Psoas muscle (tissue), 8 donors: Measurements from ENCODE around the gene CAP2. TPM values are rescaled to one million over a fixed set of nuclear protein-coding genes. Genes with fewer than 3 reads are reported as not detected.
A peak's percentile ranks its signal among the peaks of the same experiment; 100 is the strongest.

Experiments
- ATAC-seq, 4 donors: fragments of 200-7000 bp; cut with Tn5 transposase; one replicate each; pipeline ENCODE4 v1.9.1; 2020; ENCODE audit warnings: moderate library complexity in 3 of 4, mild to moderate bottlenecking in 2 of 4
- DNase-seq, 2 donors: peaks; one replicate each; pipeline ENCODE4 v3.0.0-alpha.2; 2020
- H3K27ac ChIP-seq: fragments of 200-600 bp; one replicate; pipeline ENCODE4 v1.8.0; 2022
- H3K27me3 ChIP-seq, 3 donors: fragments of 200-600 bp in 1 of 3; one replicate each; pipeline versions ENCODE4 v1.6.1 to v1.8.0; 2013 to 2022; ENCODE audit warnings: low read length in 2 of 3, mild to moderate bottlenecking in 2 of 3, moderate library complexity in 1 of 3; ENCODE audit not compliant: insufficient read depth in 3 of 3
- H3K36me3 ChIP-seq, 2 donors: fragments of 200-600 bp in 1 of 2; one replicate each; pipeline versions ENCODE4 v1.6.1 to v1.8.0; 2013 to 2022; ENCODE audit warnings: low read depth in 1 of 2, mild to moderate bottlenecking in 1 of 2, moderate library complexity in 1 of 2; ENCODE audit not compliant: insufficient read depth in 1 of 2
- H3K4me1 ChIP-seq: fragments of 200-600 bp; one replicate; pipeline ENCODE4 v1.8.0; 2022
- H3K4me3 ChIP-seq: fragments of 200-600 bp; one replicate; pipeline ENCODE4 v1.8.0; 2022; ENCODE audit warnings: mild to moderate bottlenecking
- H3K9me3 ChIP-seq: fragments of 200-600 bp; one replicate; pipeline ENCODE4 v1.8.0; 2022
- CTCF ChIP-seq: fragments of 200-600 bp; IDR thresholded peaks from one replicate; pipeline ENCODE4 v1.8.0; 2022; ENCODE audit warnings: antibody characterized with exemption
- WGBS, 3 donors: extraction: QIAGEN DNeasy Blood & Tissue Kit; methylation state at CpG; one replicate each; pipeline versions ENCODE4 v1.1.6 to v1.1.7; 2013; 5-methylcytosine and 5-hydroxymethylcytosine counted together
- intact Hi-C, 2 donors: fragments of 100-400 bp; cut with DNase I; formaldehyde crosslinking; loops; one replicate each; pipeline versions ENCODE4 v1.11.0 to v1.14.2; 2022
- polyA plus RNA-seq, 3 donors: library from polyadenylated mRNA; stranded (reverse); fragments of 200-250 nt; gene quantifications; one replicate each; pipeline ENCODE4 v1.2.3, GENCODE V29; 2013
- total RNA-seq, 4 donors: library from RNA; stranded (reverse); fragmentation: NEBNext Ultra II Directional in 2 of 4; extraction: Animal tissue kit (Norgen Biotek cat#: 25700) in 2 of 4; gene quantifications; one replicate each; pipeline versions ENCODE4 v1.2.1 to v1.2.4, GENCODE V29; 2021 to 2023
- donor health status: healthy with polysubstance abuse.
- donor health status: DM: no; HTN: no; CAD: no; lungs with moderate emphysema.
- donor health status: Bipolar disorder and iron deficiency.
- donor health status: healthy.
- donor health status: DM: yes; HTN: yes; CAD: no.
- donor health status: DM: no; HTN: no; CAD: no.
- donor health status: DM: no; HTN: no; CAD: no.
- donor health status: DM: yes; HTN: yes; CAD: no.

Gene CAP2
- total and polyA plus RNA-seq, 7 donors = 176 to 452 (median 344) TPM

- Histone ChIP-seq H3K9me3 (no peaks in the 10 kb centered on the region), H3K36me3 (no peaks in the 10 kb centered on the region), H3K4me1 (peaks cover 14% of the 10 kb centered on the region), H3K27me3 (no peaks in the 10 kb centered on the region), H3K27ac (peak overlapping the region; percentile 85), H3K4me3 (no peak overlapping the region)
- ATAC-seq = peak in 2 of 4 donors; percentile 36 to 57
- TF ChIP-seq CTCF = no peak
- DNase-seq = no peak
- intact Hi-C loops = no loop called here
- 67 to 84% (median 71%) methylated on average over 4 of the region's 4 CpGs for WGBS, 3 donors
These were observed 39.8 kb upstream of the CAP2 start for GRCh38 chr6:17353440-17354175.

GRCh38 chr6:17354700-17355403 is 38.5 kb upstream of the CAP2 start:
- peak; percentile 86 to 93 (median 90) for ATAC-seq
- WGBS, 3 donors = 42 to 63% (median 46%) methylated on average over 4 of the region's 4 CpGs
- no peak for TF ChIP-seq CTCF
- no peak overlapping the region for H3K4me3 ChIP-seq
- no peaks in the 10 kb centered on the region for H3K36me3 ChIP-seq
- no peak for DNase-seq
- H3K27me3 ChIP-seq = no peaks in the 10 kb centered on the region
- H3K4me1 ChIP-seq = peaks cover 14% of the 10 kb centered on the region
- H3K27ac ChIP-seq = peak overlapping the region; percentile 85
- H3K9me3 ChIP-seq = no peaks in the 10 kb centered on the region
- intact Hi-C loops = no loop called here

- intact Hi-C loops = no loop called here
- no peaks in the 10 kb centered on the region for H3K27me3 ChIP-seq
- H3K9me3 ChIP-seq = no peaks in the 10 kb centered on the region
- no peaks in the 10 kb centered on the region for H3K36me3 ChIP-seq
- no peak overlapping the region for H3K4me3 ChIP-seq
- TF ChIP-seq CTCF = no peak
- H3K27ac ChIP-seq = peak overlapping the region; percentile 85
- peaks cover 14% of the 10 kb centered on the region for H3K4me1 ChIP-seq
- DNase-seq (no peak), ATAC-seq (no peak)
- 92 to 95% (median 94%) methylated on average over 2 of the region's 2 CpGs for WGBS, 3 donors
These were observed 38.0 kb upstream of the CAP2 start for GRCh38 chr6:17355404-17355774.

- TF ChIP-seq CTCF = no peak
- intact Hi-C loops = no loop called here
- Histone ChIP-seq H3K4me1 (peaks cover 9% of the 10 kb centered on the region), H3K36me3 (no peaks in the 10 kb centered on the region), H3K27me3 (no peaks in the 10 kb centered on the region), H3K4me3 (no peak overlapping the region), H3K9me3 (no peaks in the 10 kb centered on the region), H3K27ac (no peak overlapping the region)
- DNase-seq (no peak), ATAC-seq (no peak)
These were observed 34.9 kb upstream of the CAP2 start for GRCh38 chr6:17358515-17358914.
